Dermis blood vessel endothelial cell (primary cell): Measurements from ENCODE around the gene MYH7. TPM values are rescaled to one million over a fixed set of nuclear protein-coding genes. Genes with fewer than 3 reads are reported as not detected.
"Not testable (repeated sequence)": the region's sequence is repeated elsewhere in the genome, so short reads cannot be mapped to it uniquely, and the experiment has no call there.

Experiments used
- DNase-seq: peaks from one replicate; pipeline ENCODE4 v3.0.0; 2010
- total RNA-seq: library from RNA; depleted of rRNA; stranded (reverse); fragments of >200 nt; gene quantifications from 2 replicates; pipeline ENCODE4 v1.2.3, GENCODE V29; 2014

Gene MYH7
- total RNA-seq, 1 donor from 2014 or later = not detected

DNA sequence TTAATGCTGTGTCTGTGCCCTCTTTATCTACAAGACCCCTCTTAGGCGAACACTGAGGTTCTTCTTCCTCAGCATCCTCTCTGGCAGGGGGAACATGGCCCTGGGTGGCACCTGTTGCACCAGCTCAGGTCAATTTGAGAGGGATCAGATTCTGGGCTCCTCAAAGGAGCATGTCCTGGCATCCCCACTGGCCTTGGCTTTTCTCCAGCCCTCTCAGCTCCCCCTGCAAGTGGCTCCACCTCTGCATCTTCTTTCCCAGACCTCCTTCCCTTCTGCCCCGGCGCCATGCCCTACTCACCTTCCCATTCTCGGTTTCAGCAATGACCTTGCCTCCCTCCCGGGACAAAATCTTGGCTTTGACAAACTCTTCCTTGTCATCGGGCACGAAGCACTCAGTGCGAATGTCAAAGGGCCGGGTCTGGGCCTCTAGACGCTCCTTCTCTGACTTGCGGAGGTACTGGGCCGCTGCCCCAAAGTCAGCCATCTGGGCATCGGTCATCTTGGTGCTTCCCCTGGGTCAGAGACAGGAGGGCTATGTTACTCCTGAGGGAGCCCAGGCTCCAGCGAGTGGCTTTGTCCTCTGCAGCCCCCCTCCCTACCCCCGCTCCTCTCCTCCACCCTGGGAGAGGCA is 28.6 kb downstream of the MYH7 start:
- no peak for DNase-seq

DNA sequence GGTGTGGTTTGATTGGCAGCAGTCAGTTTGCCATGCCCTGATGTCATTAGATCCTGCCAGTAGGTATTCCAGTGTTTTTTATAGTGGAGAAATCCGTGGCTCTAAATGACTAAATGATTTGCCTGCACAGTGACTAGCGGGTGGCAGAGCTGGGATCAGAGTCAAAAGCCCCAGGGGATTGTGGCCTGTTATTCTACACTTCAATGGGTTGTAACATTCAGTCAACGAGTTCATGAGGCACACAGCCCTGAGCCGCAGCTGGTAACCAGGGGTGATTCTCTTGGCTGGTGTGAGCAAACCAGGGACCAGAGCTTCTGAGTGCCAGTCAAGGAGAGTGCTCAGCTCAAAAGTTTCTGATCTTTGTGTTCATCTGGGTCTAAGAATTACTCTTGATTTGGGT is 29.2 kb downstream of the MYH7 start:
- no peak for DNase-seq

DNA sequence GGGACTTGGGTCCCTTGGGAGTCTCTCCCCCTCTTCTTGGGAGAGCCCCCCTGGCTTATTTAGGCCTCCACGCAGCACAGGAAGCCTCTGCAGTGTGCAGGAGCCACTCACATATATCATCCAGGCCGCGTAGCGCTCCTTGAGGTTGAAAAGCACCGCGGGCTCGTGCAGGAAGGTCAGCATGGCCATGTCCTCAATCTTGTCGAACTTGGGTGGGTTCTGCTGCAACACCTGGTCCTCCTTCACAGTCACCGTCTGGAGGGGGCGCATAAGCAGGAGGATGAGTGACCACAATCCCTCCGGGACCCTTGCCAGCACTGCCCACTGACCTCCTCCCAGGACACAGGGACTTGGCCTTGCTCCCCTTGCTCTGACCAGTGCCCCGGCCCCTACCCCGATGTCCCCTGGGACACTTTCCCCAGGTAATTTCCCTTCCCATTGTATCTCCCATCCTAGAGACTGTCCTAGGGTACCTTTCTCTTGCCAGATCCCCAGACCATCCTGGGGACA is 29.9 kb downstream of the MYH7 start:
- DNase-seq = no peak

DNA sequence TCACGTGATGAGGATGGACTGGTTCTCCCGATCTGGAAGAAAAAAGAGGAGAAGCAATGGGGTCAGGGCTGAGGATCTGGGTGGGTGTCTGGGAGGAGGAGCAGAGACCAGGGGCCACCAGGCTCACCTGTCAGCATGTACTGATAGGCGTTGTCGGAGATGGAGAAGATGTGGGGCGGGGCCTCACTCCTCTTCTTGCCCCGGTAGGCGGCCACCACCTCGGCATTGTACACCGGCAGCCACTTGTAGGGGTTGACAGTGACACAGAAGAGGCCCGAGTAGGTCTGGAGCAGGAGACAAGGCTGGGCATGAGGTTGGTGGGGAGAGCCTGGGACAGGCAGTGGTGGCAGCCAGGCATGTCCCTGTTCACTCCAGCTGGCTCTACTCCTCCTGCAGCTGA is 30.4 kb downstream of the MYH7 start:
- no peak for DNase-seq

DNA sequence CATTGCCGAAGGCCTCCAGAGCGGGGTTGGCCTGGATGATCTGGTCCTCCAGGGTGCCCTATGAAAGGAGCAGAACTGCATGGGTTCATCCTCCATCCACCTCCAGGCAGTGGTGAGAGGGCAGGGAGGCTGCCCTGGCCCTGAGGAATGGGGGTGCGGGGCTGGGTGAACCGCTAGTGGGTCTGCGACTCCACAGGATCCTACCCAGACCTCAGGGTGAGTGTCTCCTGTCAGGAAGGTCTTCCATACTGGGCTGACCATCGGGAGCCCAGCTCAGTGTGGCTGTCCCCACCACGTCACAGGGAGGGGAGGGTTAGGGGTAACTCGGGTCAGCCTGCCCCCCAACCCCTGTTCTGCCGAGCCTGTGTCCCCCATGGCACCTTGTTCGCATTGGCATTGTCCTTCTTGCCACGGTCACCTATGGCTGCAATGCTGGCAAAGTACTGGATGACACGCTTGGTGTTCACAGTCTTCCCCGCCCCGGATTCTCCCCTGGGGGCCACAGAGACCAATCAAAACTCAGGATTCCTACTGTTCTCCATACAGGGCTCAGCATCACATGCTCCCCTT is 31.0 kb downstream of the MYH7 start:
- no peak for DNase-seq

DNA sequence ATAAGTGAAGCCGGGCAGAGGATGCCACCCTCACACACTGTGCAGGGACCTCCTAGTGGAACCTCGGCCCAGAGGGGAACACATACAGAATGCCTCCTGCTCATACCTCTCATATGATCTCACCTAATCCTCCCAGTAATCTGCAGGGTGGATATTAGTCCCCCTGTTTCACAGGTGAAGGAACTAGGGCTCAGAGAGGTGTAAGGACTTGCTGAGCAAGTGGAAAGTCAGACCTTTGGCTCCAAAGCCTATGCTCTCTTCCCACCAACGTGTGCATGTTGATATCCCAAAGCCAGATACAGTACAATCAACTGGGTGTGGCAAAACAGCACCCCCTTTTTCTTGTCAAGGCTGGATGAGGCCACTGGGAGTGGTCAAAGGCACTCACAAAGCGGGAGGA is 31.6 kb downstream of the MYH7 start:
- DNase-seq = no peak

DNA sequence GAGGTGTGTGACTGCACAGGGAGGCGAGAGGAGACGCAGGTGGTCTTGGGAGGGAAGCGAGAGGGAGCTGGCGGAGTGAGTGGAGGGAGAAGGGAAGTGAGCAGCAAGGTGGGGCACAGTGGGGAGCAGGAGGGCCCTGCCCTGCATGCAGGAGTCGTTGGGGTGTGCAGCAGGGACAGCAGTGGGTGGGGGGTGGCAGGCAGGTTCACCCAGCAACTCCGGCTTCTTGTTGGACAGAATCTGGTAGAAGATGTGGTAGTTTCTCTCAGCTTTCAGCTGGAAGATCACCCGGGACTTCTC is 32.4 kb downstream of the MYH7 start:
- no peak for DNase-seq

DNA sequence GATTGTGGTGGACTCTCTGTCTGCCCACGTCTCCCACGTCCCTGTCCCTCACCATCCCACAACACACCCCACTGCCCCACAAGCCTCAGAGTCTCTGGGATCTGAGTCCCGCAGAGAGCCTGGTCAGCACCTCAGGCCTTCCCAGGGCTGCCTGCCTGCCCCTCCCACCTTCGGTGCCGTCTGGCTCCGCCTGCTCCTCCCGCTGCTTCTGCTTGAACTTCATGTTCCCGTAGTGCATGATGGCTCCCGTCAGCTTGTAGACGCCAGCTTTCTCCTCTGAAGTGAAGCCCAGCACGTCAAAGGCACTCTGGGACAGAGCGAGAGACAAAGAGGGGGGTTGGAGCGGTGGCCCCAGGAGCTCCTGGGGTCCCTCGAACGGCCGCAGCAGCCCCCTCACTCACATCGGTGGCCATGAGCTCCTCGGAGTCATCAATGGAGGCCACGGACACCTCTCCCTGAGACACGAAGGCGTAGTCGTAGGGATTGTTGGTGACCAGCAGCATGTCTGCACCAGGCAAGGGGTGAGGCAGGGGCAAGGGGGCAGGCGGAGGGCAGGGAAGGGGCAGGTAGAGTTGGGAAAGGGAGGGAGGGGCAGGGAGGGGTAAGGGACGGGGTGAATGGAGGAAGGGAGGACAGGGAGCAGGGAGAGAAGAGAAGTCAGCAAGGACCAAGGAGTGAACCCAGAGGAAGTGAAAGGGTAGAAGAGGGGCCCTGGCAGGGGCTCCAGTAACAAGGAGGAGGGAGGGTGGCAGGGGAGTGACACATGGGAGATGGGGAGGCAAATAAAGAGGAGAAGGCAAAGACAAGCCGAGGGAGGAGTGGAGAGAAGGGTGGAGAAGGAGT is 32.9 kb downstream of the MYH7 start:
- DNase-seq = no peak

DNA sequence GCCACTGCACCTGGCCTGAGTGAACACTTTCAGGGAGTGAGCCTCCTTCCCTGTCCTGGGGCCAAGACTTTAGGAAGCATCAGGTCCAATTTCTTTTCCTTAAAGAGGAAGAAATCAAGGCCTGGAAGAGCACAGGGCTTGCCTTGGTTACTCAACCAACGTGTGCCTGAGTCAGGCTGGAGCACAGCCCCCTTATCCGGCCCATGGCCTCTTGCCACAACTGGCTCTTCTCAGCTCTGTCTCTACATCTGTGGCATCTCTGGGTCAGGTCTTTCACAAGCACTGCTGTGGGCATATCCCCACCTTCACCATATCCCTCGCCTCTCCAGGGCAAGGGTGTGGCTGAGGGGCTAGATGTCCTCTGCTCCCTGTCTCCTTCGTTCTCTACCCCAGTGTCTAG is 34.2 kb downstream of the MYH7 start:
- no peak for DNase-seq

DNA sequence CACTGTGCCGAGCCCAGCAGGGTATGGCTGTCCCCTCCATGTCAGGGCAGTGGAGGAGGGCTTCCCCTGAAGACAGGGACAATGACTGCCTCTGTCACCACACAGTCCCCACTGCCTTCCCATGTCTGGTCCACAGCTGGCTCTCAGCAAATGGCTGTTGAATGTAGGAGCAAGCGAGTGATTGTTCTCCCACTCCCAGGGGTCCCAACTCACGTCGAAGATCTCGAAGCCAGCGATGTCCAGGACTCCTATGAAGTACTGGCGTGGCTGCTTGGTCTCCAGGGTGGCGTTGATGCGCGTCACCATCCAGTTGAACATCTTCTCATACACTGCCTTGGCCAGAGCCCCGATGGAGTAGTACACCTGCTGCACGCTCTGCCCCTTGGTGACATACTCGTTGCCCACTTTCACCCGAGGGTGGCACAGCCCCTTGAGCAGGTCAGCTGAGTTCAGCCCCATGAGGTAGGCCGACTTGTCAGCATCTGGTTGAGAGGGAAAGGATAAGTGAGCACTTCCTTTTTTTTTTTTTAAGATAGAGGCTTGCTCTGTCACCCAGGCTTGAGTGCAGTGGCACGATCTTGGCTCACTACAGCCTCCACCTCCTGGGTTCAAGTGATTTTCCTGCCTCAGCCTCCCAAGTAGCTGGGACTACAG is 34.8 kb downstream of the MYH7 start:
- not testable (repeated sequence) for DNase-seq

DNA sequence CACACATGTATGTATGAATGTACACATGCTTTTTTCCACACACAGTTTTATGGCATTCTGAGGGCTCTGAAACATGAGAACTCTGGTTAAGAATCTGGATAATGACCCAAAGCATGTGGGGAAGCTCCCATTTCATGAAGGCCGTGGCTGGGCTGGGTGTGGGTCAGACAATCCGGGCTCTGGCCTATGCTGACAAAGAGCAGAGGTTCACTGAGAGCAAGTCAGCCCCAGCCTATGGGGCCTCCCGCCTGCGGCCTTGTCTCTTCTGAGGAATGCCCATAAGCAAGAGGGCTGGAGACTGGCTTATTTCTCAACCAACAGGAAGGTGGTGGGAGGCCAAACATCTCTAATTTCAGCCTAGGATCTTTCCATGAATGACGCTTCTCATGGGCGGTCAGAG is 35.9 kb downstream of the MYH7 start:
- no peak for DNase-seq

DNA sequence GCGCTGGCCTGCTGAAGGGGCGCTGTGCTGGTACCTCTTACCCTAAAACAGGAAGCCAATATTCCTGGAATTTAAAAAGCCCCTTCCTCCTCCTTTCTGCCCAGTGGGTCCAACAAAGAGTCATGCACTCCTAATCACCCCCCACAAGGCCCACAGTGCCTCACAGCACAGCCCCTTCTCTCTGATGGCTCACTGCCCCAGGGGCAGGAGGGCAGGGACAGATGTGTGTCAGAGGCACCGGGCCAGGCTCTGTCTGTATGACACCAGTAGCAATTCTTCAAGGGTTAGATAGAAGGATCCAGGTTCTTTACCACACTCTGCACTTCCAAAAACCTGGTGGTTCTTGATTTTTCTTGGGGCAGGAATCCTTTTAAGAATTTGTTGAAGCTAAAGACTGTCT is 36.3 kb downstream of the MYH7 start:
- no peak for DNase-seq

DNA sequence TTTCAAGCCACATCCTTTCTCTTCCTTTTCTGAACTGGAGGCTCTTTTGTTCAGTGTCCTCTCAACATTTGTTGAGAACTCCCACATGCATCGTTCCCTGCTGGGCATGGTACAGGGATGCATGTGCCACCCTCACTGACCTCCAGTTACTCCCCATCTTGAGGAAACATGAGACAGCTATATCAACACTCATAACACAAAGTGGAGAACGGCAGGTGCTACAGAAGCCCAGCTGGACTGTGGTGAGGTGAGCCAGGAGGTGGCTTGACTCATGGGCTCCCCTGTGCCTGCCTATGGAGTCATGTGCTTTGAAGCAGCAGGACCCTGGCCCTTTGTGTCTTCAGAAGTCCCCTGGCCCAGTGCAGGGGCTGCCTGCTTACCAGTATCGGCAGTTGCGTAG is 37.1 kb downstream of the MYH7 start:
- DNase-seq = no peak

DNA sequence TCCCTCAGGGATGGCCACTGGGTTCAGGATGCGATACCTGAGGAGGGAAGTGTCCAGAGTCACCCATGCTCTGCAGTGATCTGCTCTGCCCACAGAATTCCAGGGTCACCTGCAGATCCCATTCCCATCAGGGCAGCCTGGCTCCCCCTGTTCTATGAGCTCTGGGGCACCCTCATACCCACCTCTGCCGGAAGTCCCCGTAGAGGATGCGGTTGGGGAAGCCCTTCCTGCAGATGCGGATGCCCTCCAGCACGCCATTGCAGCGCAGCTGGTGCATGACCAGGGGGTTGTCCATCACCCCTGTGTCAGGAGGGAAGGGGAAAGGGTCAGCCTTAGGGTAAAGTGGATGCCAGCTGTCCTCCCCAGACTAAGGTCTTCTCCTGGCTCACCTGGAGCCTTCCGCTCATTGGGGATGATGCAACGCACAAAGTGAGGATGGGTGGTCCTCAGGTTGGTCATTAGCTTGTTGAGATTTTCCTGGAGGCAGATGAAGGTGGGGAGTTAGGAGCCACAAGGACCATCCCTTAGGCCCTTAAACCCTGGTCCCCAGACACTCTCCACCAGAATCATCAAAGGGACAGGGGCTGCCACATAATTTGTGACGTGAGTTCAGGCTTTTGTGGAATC is 38.6 kb downstream of the MYH7 start:
- DNase-seq = no peak

DNA sequence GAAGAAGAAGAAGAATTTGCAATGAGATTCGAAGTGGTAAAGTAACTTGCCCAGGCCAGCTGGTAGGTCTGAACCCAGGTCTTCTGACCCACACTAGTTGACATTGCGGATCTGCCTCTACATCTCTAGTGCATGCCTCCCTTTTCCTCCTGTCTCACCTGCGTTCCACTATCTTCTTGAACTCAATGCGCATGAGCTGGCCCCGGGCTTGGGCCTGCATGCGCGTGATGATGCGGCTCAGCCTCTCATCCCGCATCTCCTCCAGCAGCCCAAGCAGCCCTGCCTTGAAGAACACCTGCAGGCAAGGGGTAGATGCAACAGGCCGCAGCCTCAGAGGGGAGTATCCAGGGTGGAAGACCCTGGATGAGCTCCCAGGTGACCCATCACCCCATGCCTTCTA is 39.3 kb downstream of the MYH7 start:
- no peak for DNase-seq

DNA sequence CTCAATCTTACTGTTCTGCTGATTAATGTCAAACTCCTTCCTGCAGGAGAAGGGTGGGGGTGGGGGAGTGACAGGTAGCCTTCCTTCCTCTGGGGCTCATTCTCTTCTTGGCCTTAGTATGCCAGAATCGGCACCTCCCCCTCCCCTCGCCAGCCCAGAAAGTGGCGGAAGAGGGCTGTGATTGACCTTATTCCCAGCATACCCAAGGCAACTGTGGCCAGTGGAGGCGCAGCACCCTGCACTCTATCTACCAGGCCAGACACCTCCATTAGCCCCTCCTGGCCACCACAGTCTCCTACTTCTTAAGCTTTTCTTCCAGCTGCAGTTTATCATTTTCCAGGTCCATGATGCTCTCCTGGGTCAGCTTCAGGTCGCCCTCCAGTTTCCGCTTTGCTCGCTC is 42.8 kb downstream of the MYH7 start:
- DNase-seq = no peak

DNA sequence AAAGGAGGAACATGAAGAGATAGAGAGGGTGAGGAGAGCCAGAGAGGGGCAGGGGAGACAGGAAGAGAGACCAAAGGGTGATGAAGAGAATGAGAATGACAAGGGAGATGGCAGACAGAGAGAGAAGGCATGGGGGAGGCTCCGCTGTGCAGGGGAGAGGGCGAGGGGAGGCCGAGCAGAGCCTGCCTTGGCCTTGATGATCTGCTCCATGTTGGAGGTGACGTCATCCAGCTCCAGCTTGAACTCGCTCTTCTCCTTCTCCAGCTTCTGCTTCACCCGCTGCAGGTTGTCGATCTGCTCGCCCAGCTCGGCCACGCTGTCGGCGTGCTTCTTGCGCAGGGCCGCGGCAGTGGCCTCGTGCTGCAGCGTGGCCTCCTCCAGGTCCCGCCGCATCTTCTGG is 45.6 kb downstream of the MYH7 start:
- DNase-seq = not testable (repeated sequence)

DNA sequence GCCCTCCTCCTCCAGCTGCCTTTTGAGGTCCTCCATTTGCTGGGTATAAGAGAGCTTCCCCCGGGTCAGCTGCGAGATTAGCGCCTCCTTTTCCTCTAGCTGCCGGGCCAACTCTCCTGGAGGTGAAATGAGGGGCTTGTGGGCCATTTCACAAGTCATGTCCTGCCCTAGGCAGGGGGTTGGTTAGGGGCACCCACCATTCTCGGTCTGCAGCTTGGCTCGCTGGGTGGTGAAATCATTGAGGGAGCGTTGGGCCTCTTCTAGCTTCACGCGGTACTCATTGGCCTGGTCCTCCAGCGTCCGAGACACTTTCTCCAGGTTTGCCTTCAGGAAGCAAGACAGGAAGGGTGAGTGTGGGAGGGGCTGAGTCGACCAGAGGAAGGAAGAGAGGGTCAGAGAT is 46.1 kb downstream of the MYH7 start:
- no peak for DNase-seq

DNA sequence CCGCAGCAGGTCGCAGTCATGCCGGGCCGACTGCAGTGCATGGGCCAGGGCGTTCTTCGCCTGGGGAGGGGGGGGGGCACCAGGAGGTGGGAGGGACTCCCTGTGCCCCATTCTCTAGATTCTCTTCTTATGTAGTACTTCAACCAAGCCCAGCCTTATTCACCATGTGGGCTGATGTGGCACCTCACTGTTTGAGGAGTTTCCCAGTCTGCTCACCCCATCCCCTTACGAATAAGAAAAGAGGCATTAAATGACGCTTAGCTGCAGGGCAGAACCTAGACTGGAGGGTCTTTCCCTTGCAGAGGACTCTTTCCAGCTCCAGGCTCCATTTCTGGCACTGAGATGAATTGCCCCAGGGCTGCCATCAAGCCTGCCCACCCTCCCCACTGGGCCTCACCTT is 46.5 kb downstream of the MYH7 start:
- no peak for DNase-seq

DNA sequence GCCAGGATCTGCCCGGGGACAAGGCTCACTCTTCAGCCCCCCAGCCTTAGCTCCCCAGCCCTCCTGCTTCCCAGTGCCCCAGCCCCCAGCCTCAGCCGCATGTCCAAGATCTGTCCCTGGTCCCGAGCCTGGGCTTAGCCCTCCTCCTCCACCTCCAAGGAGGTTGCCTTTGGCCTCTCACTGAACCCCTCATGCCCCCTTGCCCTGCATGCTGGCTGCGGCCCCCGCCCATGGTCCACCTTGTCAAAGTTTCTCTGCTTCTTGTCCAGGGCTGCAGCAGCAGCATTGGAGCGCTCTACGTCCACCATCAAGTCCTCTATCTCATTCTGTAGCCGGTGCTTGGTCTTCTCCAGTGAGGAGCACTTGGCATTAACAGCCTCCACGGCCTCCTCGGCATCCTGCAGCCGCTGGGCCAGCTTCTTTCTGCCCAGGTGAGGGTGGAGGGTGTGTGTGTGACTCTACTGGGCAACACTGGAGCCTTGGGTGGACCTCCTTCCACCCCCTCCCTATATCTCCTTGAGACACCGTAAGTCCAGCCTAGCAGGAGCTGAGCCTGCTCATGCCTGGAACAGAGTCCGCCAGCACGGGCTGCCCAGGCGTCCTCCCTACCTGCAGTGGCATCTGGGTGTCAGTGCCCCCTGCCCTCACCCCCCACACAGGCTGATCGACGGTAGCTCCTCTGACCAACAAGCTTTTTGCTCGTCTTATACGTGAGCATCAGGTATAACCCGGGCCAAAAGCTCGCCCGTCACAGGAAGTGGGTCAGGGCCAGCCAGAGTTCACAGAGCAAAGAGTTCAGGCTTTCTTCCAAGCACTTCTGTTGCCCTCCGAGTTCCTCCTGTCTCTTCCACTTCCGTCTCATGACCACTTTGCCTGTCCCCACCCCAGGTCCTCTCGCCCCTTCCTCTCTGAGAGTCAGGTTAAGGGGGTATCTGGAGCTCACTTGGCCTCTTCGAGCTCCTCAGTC is 47.3 kb downstream of the MYH7 start:
- no peak for DNase-seq

DNA sequence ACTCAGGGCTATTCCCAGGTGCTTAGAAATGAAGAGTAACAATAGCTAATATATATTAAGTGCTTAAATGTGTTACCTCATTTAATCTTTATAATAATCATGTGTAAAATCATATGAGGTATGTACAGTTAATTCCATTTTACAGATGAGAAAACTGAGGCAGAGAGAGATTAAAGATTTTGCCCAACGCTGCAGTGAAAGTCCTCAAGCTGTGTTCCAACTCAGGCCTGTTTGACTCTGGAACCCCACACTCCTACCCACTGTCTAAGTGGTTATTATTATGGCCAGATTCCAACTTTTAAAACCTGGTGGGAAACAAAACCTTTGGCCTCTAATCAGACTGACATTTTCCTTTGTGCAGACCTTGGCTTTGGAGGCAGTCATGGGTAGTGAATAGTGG is 48.5 kb downstream of the MYH7 start:
- no peak for DNase-seq

DNA sequence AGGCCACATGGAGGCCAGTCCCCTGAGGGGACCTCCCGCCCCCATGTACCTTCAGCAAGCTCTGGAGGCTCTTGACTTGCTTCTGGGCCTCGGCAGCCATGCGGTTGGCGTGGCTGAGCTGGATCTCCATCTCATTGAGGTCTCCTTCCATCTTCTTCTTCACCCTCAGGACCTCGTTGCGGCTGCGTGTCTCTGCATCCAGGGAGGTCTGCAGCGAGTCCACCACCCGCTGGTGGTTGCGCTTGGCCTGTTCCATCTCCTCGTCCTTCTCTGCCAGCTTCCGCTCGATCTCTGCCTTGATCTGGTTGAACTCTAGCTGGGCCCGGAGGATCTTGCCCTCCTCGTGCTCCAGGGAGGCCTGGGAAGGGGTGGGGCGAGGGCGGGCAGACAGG is 49.2 kb downstream of the MYH7 start:
- not testable (repeated sequence) for DNase-seq
